GOT3 (cell line): ENCODE data around the gene SLC37A1.
"Not testable (repeated sequence)": the region's sequence is repeated elsewhere in the genome, so short reads cannot be mapped to it uniquely, and the experiment has no call there.

ENCODE experiments used
- DNase-seq: peaks from one replicate; lab custom pipeline; 2025; ENCODE audit warnings: mixed read lengths; lab: John Stamatoyannopoulos, UW

SLC37A1 gene

DNA sequence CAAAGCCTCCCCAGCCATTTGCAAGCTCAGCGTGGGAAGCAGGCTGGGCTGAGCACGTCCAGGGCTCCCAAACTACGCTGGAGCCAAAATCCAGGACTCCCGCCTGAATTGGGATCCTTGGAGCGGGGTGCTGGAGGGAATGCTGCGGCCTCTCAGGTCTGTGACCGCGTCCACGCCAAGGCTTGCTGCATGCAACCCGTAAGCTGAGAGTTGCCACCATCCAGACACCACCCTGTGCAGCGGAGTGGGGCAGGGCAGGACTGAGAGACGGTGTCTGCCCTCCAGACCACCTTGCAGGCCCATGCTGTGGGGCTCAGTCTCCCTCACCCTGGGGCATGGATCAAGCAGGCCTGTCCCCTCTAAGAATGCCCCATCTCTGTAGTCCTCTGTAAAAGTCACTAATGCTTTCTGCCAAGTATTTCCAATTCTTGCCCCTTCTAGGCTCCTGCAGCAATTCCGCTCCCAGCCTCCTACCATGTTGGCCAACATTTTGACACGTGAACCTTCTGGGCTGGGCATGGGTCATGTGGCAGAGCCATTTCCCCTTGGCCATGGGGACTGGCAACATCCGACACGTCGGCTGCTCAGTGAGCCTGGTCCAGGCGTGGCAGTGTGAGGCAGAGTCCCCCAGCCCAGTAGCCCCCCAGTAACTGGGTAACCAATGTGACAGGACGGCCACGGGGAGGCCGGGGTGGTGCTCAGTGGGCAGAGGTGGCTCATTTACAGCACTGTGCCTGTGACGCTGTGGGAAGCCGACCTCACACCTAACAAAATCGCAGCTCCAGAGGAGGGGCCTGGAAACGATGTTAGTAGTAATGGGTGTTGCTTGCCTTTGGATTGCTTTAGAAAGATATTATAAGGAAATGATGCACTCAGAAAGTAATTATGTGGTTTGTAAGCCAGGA, 81.9 kb downstream of the SLC37A1 start:
- no peak for DNase-seq

DNA sequence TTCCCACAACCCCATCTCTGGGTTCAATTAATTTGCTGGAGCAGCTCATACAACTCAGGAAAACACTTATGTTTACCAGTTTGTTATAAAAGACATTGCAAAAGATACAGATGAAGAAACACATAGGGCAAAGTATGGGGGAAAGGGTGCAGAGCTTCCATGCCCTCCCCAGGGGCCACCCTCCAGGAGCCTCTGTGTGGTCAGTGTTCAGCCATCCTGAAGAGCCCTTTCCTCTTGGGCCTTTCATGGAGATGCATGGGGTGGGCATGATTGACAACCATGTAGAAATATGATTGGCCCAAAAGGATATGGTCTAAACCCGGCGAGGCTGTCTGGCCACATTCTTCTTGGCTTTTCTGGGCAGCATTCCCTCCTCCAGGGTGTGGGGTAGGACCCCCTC, 83.0 kb downstream of the SLC37A1 start:
- DNase-seq, result no peak

GRCh38 chr21:42597487-42598158, 84.0 kb downstream of the SLC37A1 start:
- no peak for DNase-seq

GRCh38 chr21:42598159-42598735, 84.6 kb downstream of the SLC37A1 start:
- DNase-seq, result no peak

DNA sequence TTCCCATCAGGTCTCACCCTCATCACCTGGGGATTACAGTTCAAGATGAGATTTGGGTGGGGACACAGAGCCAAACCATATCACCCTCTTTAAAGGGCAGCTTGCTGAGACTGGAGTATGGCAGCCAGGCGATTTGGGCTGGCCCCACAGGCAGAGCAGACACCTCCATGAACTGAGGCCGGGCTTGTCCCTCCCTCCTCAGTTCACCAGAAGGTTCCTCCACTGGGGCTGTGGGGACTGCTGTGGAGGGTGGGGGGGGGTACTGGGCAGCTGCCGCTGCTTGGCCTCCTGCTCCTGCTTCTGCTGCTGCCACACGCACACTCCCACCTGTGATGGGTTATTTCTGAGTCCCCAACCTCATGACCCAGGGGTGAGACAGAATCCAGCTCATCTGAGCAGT, 85.8 kb downstream of the SLC37A1 start:
- no peak for DNase-seq

- DNase-seq, result no peak
These were observed 86.3 kb downstream of the SLC37A1 start for GRCh38 chr21:42599962-42600361.

- no peak for DNase-seq
These were observed 88.0 kb downstream of the SLC37A1 start for GRCh38 chr21:42601656-42602055.

DNA sequence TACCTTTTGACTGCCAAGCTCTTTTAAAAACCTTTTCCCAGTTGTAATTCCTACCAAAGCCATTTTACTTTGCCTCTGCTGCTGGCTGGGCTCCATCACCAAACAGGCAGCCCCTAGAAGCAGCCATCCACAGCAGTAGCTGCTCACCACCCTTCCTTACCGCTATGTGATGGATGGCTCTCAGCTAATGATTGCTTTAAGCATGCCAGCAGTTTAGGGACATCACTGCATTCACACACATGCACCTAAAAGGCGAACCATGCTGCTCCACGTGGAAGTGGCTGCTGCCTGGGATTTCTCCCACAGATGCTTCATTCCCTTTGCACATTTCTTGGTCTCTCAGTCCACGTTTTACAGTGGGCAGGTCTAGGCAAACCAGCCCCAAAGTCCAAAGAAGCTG, 93.5 kb downstream of the SLC37A1 start:
- no peak for DNase-seq

GRCh38 chr21:42607525-42608102, 94.0 kb downstream of the SLC37A1 start:
- DNase-seq, result no peak

- DNase-seq, result no peak
These were observed 94.8 kb downstream of the SLC37A1 start for GRCh38 chr21:42608446-42608845.

GRCh38 chr21:42609811-42610210, 96.2 kb downstream of the SLC37A1 start:
- no peak for DNase-seq

DNA sequence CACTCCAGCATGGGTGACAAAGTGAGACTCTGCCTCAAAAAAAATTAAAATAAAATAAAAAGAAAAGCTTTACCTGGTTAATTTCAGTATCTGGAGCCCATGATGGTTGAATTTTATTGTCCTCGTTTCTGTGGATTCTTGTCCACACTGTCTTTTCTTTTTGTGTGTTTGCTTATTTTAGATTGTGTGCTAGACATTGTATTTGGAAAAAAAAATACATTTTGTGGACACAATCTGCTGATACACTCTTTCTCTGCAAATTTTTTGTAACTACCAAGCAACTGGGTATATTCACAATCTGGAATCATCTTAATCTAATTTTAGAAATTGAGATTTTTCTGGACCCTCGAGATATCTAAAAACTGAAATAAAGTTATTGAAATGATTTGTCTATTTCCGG, 98.2 kb downstream of the SLC37A1 start:
- DNase-seq, result no peak

GRCh38 chr21:42612390-42612789, 98.7 kb downstream of the SLC37A1 start:
- DNase-seq, result no peak

DNA sequence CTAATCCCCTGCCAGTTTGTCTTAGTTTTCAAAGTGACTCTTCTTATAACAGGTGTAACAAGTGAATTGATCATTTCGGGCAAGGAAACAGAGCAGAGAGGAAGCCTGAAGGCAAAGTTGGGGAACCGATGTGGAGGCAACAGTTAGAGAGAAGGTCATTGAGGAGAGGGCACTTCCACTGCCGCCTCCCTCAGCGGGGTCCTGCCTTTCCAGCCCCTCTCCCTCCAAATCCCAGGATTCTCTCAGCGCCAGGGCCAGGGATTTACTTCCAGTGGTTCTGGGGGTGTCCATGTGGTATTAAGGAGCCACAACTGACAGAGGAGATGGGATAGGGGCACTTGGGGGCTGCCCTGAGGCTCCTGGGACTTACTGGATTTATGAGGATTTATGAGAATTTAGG, 100.1 kb downstream of the SLC37A1 start:
- DNase-seq, result no peak

GRCh38 chr21:42614396-42614795, 100.7 kb downstream of the SLC37A1 start:
- DNase-seq, result no peak

GRCh38 chr21:42614811-42615351, 101.2 kb downstream of the SLC37A1 start:
- DNase-seq, result no peak

DNA sequence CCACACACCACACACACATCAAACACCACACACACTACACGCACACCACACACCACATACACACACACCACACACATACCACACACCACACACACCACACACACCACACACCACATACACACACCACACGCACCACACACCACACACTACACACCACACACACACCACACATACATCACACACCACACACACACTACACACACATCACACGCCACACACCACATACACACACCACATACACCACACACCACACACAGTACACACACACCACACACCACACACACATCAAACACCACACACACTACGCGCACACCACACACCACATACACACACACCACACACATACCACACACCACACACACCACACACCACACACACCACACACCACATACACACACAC, 101.7 kb downstream of the SLC37A1 start:
- DNase-seq, result not testable (repeated sequence)

GRCh38 chr21:42615924-42616323, 102.3 kb downstream of the SLC37A1 start:
- no peak for DNase-seq

DNA sequence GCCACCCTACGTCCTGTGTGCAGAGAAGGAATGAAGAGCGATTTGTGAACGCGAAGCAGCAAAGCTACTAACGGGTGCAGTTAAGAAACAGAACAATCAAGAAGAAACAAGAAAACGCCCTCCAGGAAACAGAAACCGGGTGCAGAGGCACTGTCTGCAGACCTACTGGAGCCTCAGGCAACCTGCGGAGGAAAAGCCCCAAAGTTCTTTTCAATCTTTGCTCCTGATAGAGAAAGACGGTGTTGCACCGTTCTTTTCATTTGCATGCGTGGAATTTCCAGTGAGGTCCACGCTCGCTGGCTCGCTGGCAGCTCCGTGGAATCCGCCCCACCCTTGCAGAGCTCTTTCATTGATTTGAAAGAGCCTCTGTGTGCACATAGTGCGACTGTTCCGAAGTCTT, 102.8 kb downstream of the SLC37A1 start:
- no peak for DNase-seq

DNA sequence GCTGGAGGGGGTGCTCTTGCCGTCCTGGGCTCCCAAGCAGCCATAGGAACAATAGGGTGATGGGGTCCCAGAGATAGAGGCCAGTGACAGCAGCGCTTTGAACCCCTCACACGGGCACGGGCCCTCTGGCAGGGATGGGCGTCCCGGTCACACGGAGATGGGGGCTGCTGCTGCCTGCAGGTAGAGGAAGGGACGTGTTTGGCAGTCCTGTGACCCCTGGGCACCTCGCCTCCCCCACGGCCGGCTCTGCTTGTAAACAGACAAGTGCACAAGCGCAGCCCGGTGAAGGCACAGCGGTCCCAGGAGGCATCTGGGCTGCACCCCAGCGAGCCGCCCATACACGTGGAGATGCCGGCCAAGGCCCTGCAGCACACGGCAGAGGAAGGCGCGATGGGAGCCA, 103.3 kb downstream of the SLC37A1 start:
- no peak for DNase-seq

- no peak for DNase-seq
These were observed 103.8 kb downstream of the SLC37A1 start for GRCh38 chr21:42617486-42617885.

DNA sequence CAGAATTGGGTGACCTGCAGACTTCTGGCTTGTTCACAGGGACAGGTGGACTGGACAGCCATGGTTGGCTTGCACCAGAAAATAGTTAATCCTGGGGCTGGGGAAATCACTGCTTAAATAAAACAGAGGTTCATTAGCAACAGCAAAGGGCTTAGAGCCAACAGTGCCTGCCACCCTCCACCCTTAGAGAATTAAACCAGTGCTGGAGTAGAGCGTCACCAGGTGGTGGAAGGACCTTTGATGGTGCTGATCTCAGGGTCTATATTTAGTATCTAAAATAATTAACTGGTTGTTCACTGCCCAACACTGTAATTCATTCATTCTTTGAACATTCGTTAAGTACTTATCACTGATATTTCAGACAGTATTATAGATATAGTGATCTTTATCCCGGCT, 105.1 kb downstream of the SLC37A1 start:
- DNase-seq, result no peak
